Lower leg skin (tissue), 3 donors: ENCODE measurements around the gene UPK1B.

Experiments
- CTCF ChIP-seq, 3 donors: fragments of 450-650 bp; IDR thresholded peaks; one replicate each; pipeline ENCODE4 v1.5.1; 2016; ENCODE audit warnings: antibody characterized with exemption in 3 of 3, mild to moderate bottlenecking in 3 of 3, moderate library complexity in 2 of 3
- POLR2A ChIP-seq, 2 donors: fragments of 450-650 bp; IDR thresholded peaks; one replicate each; pipeline ENCODE4 v1.6.1; 2016 to 2017; ENCODE audit warnings: antibody characterized with exemption in 2 of 2, mild to moderate bottlenecking in 1 of 2, moderate library complexity in 1 of 2

- no peak for TF ChIP-seq CTCF (IDR thresholded peaks at IDR 0.05)
- TF ChIP-seq POLR2A (IDR thresholded peaks at IDR 0.05): no peak
These were observed 66.7 kb downstream of the UPK1B start for GRCh38 chr3:119240101-119240590.
